Measurements from ENCODE around the gene KIAA2012.
A peak's percentile ranks its signal among the peaks of the same experiment; 100 is the strongest.

KIAA2012 gene

DNA sequence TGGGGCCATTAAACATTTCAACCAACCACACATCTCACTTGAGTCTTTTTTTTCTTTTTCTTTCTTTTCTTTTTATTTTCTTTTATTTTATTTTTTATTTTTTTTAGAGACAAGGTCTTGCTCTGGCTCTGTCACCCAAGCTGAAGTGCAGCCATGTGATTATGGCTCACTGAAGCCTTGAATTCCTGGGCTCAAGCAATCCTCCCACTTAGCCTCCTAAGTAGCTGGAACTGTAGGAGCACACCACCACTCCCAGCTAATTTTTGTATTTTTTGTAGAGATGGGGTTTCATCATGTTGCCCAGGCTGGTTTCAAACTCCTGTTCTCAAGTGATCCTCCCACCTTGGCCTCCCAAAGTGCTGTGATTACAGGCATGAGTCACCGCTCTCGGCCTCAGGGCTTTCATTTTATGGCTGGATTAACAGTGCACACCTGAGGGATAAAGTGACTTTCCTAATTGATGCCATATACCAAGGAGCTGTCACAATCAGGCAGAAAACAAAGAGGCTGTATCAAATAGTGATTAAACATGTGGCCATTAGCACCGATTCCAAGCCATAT is 21.5 kb downstream of the KIAA2012 start:
- FAIRE-seq: no peak
- no peak for TF ChIP-seq POLR2A (IDR thresholded peaks at IDR 0.05; ENCODE audit: low read depth, low read length)
- TF ChIP-seq POLR2AphosphoS5 (IDR thresholded peaks at IDR 0.05; ENCODE audit: low read depth, low read length): no peak
- no peak for TF ChIP-seq TAF1 (IDR thresholded peaks at IDR 0.05; ENCODE audit: borderline replicate concordance, low read depth, low read length)

DNA sequence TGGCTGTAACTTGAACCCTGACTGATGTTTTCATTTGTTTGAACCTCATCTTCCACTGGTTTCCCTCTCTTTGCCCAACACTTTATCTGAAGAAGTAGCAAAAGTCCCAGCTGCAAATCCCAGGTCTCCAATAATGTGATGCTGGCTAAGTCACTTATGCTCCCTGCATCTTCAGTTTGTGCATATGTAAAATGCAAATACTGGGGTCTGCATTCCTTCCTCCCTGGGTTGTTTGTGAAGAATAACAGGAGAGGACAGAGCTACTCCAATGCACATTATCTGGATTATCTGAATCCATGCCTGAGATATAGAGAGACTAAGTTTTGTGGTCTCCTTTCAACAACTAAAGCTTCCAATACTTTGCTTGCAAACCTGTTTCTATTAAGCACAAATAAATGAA is 22.2 kb downstream of the KIAA2012 start:
- FAIRE-seq (no peak), DNase-seq (ENCODE audit: insufficient read length) (no peak)

More for the DNA sequence above, 21.5 kb downstream of the KIAA2012 start:
- no peak for DNase-seq (ENCODE audit: insufficient read length)

DNA sequence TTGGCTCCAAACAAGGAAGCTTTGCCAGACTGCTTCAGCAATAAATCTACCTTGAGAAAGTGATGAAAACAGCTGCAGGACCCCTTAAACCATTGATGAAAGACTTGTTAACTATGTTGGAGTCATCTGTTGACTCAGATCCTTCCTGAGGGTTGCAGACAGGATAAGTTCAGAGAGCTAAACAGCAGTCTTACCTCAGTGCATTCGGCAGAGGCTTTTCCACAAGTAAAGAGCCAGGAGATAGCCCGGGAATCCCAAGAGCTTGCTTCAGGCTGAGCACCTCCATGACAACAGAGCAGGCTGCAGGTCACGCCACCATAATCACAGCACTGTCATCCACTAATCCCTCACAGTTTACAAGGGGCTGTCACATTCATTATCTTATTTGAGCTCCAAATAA is 23.7 kb downstream of the KIAA2012 start:
- FAIRE-seq: no peak
- no peak for TF ChIP-seq POLR2A (IDR thresholded peaks at IDR 0.05; ENCODE audit: low read depth, low read length)
- TF ChIP-seq POLR2AphosphoS5 (IDR thresholded peaks at IDR 0.05; ENCODE audit: low read depth, low read length): no peak
- TF ChIP-seq TAF1 (IDR thresholded peaks at IDR 0.05; ENCODE audit: borderline replicate concordance, low read depth, low read length): no peak
- DNase-seq (ENCODE audit: insufficient read length): no peak

More for the DNA sequence above, 22.2 kb downstream of the KIAA2012 start:
- no peak for TF ChIP-seq POLR2AphosphoS5 (IDR thresholded peaks at IDR 0.05; ENCODE audit: low read depth, low read length)
- TF ChIP-seq TAF1 (IDR thresholded peaks at IDR 0.05; ENCODE audit: borderline replicate concordance, low read depth, low read length): no peak
- no peak for TF ChIP-seq POLR2A (IDR thresholded peaks at IDR 0.05; ENCODE audit: low read depth, low read length)

DNA sequence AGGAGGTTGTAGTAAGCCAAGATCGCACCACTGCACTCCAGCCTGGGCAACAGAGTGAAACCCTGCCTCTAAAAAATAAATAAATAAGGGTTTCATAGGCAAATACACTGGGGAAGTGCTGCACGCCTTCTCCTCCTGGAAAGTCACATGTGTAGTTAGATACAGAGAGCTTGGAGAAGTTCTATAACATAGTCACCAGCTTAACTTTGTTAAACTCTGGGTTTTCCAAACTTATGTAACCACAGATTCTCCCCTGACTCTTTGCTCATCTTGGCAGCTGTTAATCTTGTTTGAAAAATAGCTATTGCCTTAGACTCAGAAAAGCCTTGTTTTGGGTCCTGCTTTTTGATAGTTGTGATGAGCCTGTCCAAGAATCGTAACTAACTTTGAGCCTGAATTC is 25.2 kb downstream of the KIAA2012 start:
- FAIRE-seq: no peak
- TF ChIP-seq TAF1 (IDR thresholded peaks at IDR 0.05; ENCODE audit: borderline replicate concordance, low read depth, low read length) (no peak), POLR2AphosphoS5 (IDR thresholded peaks at IDR 0.05; ENCODE audit: low read depth, low read length) (no peak), POLR2A (IDR thresholded peaks at IDR 0.05; ENCODE audit: low read depth, low read length) (no peak)
- DNase-seq (ENCODE audit: insufficient read length): no peak

DNA sequence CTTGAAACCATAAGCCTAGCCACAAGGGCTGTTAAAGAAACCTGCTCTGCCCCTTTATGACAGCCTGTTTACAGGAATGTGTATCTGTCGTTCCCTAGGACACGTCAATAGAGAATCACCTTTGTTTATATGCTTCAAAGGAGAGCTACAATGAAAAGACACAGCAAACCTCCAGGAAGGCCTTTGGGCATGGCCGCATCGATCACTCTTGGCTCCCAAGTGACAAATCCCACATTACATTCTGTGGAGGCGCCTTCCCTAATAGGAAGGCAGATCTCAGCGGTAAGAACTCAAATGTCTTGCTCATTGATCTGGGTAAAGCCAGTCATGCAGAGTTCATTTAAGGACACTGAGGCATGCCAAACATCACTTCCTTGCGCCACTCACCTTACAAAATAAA is 26.5 kb downstream of the KIAA2012 start:
- no peak for TF ChIP-seq POLR2A (IDR thresholded peaks at IDR 0.05; ENCODE audit: low read depth, low read length)
- TF ChIP-seq TAF1 (IDR thresholded peaks at IDR 0.05; ENCODE audit: borderline replicate concordance, low read depth, low read length): no peak
- no peak for TF ChIP-seq POLR2AphosphoS5 (IDR thresholded peaks at IDR 0.05; ENCODE audit: low read depth, low read length)
- no peak for DNase-seq (ENCODE audit: insufficient read length)
- FAIRE-seq: no peak

DNA sequence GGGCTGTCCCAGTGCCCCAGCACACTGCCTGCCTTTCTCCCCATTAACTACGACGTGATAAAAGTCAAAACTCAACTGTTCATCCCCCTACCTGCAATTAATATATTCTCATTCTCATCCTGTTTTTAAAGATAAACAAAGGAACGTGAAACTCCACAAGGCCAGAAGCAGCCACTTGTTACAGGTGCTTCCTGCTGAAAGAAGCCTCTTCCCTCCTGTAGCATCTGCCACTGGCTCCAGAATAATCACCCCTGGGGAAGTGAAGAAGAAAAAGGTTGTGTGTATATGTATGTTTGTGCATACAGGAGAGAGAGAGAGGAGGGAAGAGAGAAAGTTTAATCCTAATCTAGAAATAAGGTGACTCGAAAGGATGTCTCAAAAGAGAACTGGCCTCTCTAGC is 27.1 kb downstream of the KIAA2012 start:
- DNase-seq (ENCODE audit: insufficient read length): no peak

DNA sequence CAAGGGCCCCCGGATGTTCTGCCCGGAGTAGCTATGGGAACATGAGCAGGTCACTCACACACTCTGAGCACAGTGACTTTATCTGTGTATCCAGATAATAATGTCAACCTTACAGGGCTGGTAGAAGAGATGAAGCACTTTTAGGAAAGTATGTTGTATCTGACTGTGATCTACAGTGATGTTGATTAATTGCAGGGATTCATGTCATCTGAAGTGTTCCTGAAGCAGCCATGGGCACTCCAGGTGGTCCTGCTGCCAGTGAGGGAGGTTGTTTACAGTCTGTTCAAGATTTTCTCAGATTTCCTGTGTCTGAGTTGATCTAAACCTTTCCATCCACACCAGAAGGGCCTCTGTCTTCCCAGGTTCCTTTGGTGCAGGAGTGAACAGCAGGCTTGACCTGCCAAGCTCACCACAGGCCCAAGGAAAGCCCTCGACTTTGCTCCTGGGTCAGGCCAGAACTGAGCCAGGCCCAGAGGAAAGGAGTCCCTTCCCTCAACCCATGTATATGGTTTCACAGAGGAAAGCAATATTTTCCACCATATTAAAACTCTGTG is 28.0 kb downstream of the KIAA2012 start:
- TF ChIP-seq POLR2AphosphoS5 (IDR thresholded peaks at IDR 0.05; ENCODE audit: low read depth, low read length) (no peak), TAF1 (IDR thresholded peaks at IDR 0.05; ENCODE audit: borderline replicate concordance, low read depth, low read length) (no peak), POLR2A (IDR thresholded peaks at IDR 0.05; ENCODE audit: low read depth, low read length) (no peak)
- FAIRE-seq (no peak), DNase-seq (ENCODE audit: insufficient read length) (no peak)

More for the DNA sequence above, 27.1 kb downstream of the KIAA2012 start:
- FAIRE-seq: no peak
- TF ChIP-seq POLR2A (IDR thresholded peaks at IDR 0.05; ENCODE audit: low read depth, low read length) (no peak), TAF1 (IDR thresholded peaks at IDR 0.05; ENCODE audit: borderline replicate concordance, low read depth, low read length) (no peak), POLR2AphosphoS5 (IDR thresholded peaks at IDR 0.05; ENCODE audit: low read depth, low read length) (no peak)

GRCh38 chr2:202102425-202103000 is 29.5 kb downstream of the KIAA2012 start:
- FAIRE-seq: no peak
- DNase-seq (ENCODE audit: insufficient read length): no peak
- TF ChIP-seq POLR2AphosphoS5 (IDR thresholded peaks at IDR 0.05; ENCODE audit: low read depth, low read length) (no peak), POLR2A (IDR thresholded peaks at IDR 0.05; ENCODE audit: low read depth, low read length) (no peak), TAF1 (IDR thresholded peaks at IDR 0.05; ENCODE audit: borderline replicate concordance, low read depth, low read length) (no peak)

- FAIRE-seq: peak; percentile 61
- peak; percentile 16 for DNase-seq (ENCODE audit: insufficient read length)
- TF ChIP-seq POLR2AphosphoS5 (IDR thresholded peaks at IDR 0.05; ENCODE audit: low read depth, low read length) (no peak), POLR2A (IDR thresholded peaks at IDR 0.05; ENCODE audit: low read depth, low read length) (no peak), TAF1 (IDR thresholded peaks at IDR 0.05; ENCODE audit: borderline replicate concordance, low read depth, low read length) (no peak)
These were observed 31.3 kb downstream of the KIAA2012 start for GRCh38 chr2:202104286-202104870.

DNA sequence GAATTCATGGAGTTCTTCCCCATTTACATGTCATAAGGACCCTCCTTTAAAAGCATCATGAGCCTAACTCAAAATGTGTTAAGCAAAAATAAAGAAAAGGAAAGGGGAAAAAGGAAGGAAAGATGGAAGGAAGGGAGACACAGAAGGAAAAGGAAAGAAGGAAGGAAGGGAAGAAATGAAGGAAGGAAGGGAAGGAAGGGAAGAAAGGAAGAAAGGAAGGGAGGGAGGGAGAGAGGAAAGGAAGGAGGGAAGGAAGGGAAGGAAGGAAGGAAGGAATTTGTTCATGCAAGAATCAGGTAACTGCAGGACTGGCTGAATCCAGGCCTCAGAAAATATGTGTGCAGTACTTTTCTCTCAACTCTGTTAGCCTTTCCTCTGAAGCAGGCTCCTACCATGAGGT is 32.0 kb downstream of the KIAA2012 start:
- FAIRE-seq (no peak), DNase-seq (ENCODE audit: insufficient read length) (no peak)
- TF ChIP-seq POLR2AphosphoS5 (IDR thresholded peaks at IDR 0.05; ENCODE audit: low read depth, low read length) (no peak), TAF1 (IDR thresholded peaks at IDR 0.05; ENCODE audit: borderline replicate concordance, low read depth, low read length) (no peak), POLR2A (IDR thresholded peaks at IDR 0.05; ENCODE audit: low read depth, low read length) (no peak)

DNA sequence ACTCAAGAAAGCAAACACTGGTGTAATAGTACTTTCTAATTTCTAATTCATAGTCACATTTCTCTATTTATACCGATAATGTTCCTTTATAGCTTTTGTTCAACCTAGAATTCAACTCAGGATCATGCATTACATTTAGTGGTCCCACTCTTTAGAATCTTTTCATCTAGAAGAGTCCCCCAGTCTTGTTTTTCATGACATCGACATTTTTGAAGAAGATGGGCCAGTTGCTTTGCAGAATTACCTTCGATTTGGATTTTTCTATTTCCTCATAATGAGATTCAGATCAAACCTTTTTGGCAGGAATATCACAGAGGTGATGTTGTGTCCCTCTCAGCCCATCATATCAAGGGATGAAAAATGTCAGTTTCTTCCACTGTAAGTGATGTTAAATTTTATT is 35.3 kb downstream of the KIAA2012 start:
- no peak for DNase-seq (ENCODE audit: insufficient read length)
- FAIRE-seq: no peak
- TF ChIP-seq POLR2AphosphoS5 (IDR thresholded peaks at IDR 0.05; ENCODE audit: low read depth, low read length) (no peak), TAF1 (IDR thresholded peaks at IDR 0.05; ENCODE audit: borderline replicate concordance, low read depth, low read length) (no peak), POLR2A (IDR thresholded peaks at IDR 0.05; ENCODE audit: low read depth, low read length) (no peak)

All from GM12892 (cell line).